GM10847 (cell line): ENCODE data around the gene GDF15.

Experiments
- POLR2A ChIP-seq: IDR thresholded peaks from 2 replicates; pipeline ENCODE4 v1.6.1; 2011; ENCODE audit not compliant: insufficient read length; ENCODE audit errors: extremely low read depth

The GDF15 gene

GRCh38 chr19:18423258-18424020, 37.5 kb downstream of the GDF15 start:
- TF ChIP-seq POLR2A, result no peak

DNA sequence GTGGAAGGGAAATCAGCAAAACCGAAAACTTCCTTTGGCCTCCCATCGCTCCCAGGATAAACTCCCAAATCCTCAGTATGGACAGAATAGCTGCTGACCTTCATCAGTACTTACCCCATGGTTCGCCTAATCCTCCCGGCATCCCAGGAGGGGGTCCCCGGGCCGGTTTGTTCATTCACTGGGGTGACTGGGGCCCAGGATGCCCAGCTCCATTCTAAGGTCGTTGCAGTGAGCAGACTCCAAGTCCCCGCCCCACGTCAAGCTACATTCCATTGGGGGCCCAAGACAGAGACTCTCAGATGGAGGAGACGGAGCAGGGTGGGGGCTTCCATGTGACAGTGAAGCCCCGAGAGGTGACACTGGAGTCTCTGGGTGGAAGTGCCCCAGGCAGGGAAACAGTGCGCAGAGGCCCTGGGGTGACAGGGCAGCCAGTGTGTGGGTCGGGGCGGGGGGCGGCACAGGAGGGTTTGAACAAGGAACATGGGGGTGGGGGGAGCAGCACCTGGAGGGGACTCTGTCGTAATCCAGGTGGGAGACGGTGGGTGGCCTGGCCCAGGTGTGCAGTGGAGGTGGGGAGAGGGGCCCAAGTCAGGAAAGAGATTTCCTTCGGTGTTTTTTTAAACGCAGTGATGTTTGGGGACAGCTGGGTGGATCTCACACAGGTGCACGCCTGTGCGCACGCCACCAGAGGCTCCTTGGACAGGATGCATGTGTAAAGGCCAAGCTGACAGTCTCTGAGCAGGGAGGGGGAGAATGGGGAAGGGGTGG, 38.3 kb downstream of the GDF15 start:
- no peak for TF ChIP-seq POLR2A

DNA sequence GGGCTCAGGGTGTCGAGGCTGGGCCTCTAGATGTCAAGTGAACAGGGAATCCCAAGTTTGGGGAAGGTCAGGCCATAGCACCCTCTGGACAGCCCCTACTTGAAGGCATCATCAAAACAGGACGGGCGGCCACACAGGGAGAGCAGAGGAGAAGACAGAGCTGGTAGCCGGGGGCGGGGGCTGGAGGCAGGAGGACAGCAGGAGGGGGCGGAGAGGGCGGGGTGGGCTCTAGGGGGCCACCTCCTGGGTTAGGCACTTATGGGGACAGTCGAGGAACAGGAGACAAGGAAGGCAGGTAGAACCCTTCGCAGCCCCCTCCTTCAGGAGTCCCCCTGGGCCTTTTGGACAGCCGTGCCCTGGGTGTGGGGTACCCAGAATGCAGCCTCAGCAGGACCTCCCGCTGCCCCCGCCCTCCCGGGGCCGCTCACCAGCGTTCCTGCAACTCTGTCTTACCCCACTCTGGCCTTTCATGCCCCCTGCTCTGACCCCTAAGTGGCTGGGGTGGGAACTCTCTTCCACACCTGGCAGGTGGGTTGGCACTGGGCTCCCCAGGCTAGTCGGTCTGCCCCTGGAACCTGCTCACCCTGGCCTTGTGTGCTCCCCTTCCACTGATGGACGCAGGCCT, 39.0 kb downstream of the GDF15 start:
- no peak for TF ChIP-seq POLR2A

DNA sequence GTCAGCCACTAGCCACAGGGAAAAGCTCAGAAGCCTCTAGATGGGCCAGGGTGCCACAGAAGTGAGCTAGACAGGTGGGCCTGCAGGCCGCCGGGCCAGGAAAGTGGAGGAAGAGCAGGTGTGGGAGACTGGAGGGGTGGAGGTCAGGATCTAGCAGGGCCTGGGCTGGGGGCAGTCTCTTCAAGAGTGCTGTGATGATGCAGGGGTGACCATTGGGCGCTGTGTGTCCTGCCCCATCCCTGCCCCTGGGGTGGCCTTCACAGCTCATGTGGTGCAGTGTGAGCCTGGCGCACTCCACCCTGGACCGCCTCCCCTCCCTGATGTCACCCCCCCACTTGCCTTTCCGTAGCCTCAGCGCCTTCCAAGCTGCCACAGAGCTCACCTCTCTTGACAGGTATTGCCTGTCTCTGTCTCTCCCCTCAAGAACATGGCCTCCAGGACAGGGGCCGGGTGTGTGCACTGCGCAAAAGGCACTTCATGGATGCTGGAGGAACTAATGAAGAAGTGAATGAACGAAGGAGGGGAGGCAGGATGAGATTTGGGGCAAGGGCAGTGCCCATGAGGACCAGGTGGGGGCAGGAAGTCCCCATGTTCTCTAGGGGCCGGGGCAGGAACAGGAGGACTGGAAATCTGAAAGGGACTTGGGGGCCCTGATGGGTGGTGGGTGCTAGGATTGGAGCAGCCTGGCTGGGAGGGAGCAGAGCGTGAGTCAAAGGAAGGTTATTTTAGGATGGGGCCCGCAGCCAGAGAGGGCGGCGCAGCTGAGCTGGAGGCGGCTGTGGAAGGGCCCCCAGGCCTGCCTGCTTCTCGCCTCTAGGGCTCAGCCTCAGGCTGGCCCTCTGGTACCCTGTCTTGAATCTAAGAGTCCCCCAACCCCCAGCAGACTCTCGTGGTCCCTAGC, 39.8 kb downstream of the GDF15 start:
- no peak for TF ChIP-seq POLR2A

- no peak for TF ChIP-seq POLR2A
These were observed 40.4 kb downstream of the GDF15 start for GRCh38 chr19:18426416-18426767.

DNA sequence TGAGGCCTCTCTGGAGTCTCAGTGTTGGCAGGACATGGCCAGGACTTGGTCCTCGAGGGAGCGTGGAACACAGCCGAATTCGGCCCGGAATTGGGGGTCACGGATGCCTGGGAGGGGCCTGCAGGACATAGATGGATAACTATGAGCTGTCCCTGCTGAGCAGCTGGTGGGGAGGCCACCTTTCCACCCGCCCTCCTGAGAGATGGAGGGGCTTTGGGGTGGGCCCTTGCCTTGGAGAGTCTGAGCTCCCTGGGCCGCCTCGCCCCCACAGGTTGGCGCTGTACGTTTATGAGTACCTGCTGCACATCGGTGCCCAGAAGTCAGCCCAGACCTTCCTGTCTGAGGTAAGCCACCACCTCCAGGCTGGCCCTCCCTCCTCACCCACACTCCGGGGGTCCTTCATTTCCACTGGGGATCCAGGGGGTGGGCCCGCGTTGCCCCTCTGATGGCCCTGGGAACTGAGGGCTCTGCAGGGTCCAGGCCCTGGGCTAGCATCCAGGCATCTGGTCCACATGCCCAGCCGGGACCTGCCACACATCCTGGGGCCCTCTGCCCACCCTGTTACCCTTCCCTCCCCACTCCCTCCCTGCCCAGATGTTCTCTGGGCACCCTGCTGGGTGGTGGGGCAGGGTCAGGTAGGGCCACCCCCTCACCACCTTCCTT, 41.3 kb downstream of the GDF15 start:
- TF ChIP-seq POLR2A, result no peak

GRCh38 chr19:18427743-18428113, 41.8 kb downstream of the GDF15 start:
- TF ChIP-seq POLR2A, result no peak

- no peak for TF ChIP-seq POLR2A
These were observed 42.3 kb downstream of the GDF15 start for GRCh38 chr19:18428173-18428786.

- TF ChIP-seq POLR2A, result no peak
These were observed 43.1 kb downstream of the GDF15 start for GRCh38 chr19:18428787-18429674.

DNA sequence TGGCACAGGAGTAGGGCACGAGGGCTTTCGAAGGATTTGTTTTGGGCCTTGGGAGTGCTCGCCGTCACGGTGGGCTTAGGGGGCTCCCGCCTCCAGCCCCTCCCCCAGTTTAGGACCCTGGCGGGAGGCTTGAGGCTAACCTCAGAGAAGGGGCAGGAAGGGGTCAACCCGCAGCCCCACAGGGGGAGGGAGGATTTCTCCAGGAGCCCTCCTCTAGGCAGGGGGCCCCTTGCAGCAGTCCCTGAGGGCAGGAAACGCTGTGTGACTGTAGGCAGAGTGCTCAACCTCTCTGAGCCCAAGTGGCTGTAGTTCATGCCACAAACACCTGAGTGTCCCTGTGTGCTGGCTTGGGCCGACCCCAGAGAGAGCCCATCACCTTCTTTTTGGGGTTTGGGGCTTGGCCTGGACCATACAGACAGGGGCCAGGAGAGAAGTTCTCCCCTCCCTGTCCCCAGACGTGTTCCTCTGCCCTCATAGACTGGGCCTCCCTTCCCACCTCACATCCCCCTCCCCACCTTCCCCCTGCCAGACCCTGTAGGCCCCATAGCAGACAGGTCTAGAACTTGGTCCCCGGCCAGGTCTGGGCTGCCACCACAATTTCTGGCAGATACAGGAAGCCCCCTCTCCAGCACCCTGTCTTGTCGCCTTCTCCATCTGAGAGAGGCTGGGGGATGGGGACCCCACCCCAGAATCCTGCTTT, 43.9 kb downstream of the GDF15 start:
- TF ChIP-seq POLR2A, result no peak

- TF ChIP-seq POLR2A, result no peak
These were observed 44.6 kb downstream of the GDF15 start for GRCh38 chr19:18430417-18431144.
